Neural progenitor cell (in vitro differentiated cells): ENCODE measurements around the gene L3MBTL3.

Experiments used
- CTCF ChIP-seq: fragments of 200-600 bp; sonication (generic); IDR thresholded peaks from 2 replicates; pipeline ENCODE4 v1.5.1; 2017; ENCODE audit warnings: antibody characterized with exemption, mild to moderate bottlenecking
- EZH2 ChIP-seq: fragments of 200-600 bp; sonication (generic); IDR thresholded peaks from 2 replicates; pipeline ENCODE4 v1.6.1; 2017; ENCODE audit warnings: antibody characterized with exemption, mild to moderate bottlenecking, moderate library complexity
- EZH2phosphoT487 ChIP-seq: fragments of 200-600 bp; sonication (generic); IDR thresholded peaks from 2 replicates; pipeline ENCODE4 v1.6.1; 2017; ENCODE audit warnings: antibody characterized with exemption

GRCh38 chr6:130128326-130128725 lies 109.9 kb downstream of the L3MBTL3 start:
- TF ChIP-seq EZH2phosphoT487 (no peak), EZH2 (no peak), CTCF (no peak)
